NCI-H748 (cell line): Measurements from ENCODE around the gene DRGX.

Source experiments
- DNase-seq: peaks from one replicate; lab custom pipeline; 2025; ENCODE audit not compliant: unreplicated experiment; lab: John Stamatoyannopoulos, UW

DRGX gene

GRCh38 chr10:49383853-49384252, 12.0 kb downstream of the DRGX start:
- DNase-seq, result no peak

GRCh38 chr10:49382826-49383225, 13.1 kb downstream of the DRGX start:
- no peak for DNase-seq

GRCh38 chr10:49382226-49382625, 13.7 kb downstream of the DRGX start:
- no peak for DNase-seq

GRCh38 chr10:49381111-49381900, 14.6 kb downstream of the DRGX start:
- DNase-seq, result no peak

- no peak for DNase-seq
These were observed 16.1 kb downstream of the DRGX start for GRCh38 chr10:49379596-49380410.

- no peak for DNase-seq
These were observed 18.6 kb downstream of the DRGX start for GRCh38 chr10:49377256-49377655.

GRCh38 chr10:49375611-49376010, 20.3 kb downstream of the DRGX start:
- DNase-seq, result no peak

GRCh38 chr10:49374740-49375139, 21.1 kb downstream of the DRGX start:
- DNase-seq, result no peak

GRCh38 chr10:49373361-49373760, 22.5 kb downstream of the DRGX start:
- DNase-seq, result no peak

GRCh38 chr10:49371967-49372366, 23.9 kb downstream of the DRGX start:
- DNase-seq, result no peak

GRCh38 chr10:49370326-49371100, 25.4 kb downstream of the DRGX start:
- DNase-seq, result no peak

- no peak for DNase-seq
These were observed 26.4 kb downstream of the DRGX start for GRCh38 chr10:49369216-49370162.

- DNase-seq, result no peak
These were observed 27.6 kb downstream of the DRGX start for GRCh38 chr10:49368256-49368655.

GRCh38 chr10:49367600-49367999, 28.3 kb downstream of the DRGX start:
- DNase-seq, result no peak

GRCh38 chr10:49366460-49366859, 29.4 kb downstream of the DRGX start:
- DNase-seq, result no peak

- no peak for DNase-seq
These were observed 30.0 kb downstream of the DRGX start for GRCh38 chr10:49365675-49366415.

- DNase-seq, result no peak
These were observed 30.6 kb downstream of the DRGX start for GRCh38 chr10:49365275-49365674.

- DNase-seq, result no peak
These were observed 31.1 kb downstream of the DRGX start for GRCh38 chr10:49364747-49365146.

- no peak for DNase-seq
These were observed 31.8 kb downstream of the DRGX start for GRCh38 chr10:49364051-49364450.
